GM21619 (cell line): Measurements from ENCODE around the gene PLXNA4.

Experiments used
- ATAC-seq: cut with Tn5 transposase; IDR thresholded peaks from one replicate; pipeline ENCODE4 v1.9.1; 2021; ENCODE audit not compliant: unreplicated experiment

Gene PLXNA4

GRCh38 chr7:132220060-132220459, 356.2 kb downstream of the PLXNA4 start:
- ATAC-seq, result no peak

GRCh38 chr7:132218876-132219275, 357.4 kb downstream of the PLXNA4 start:
- no peak for ATAC-seq

- no peak for ATAC-seq
Observed at GRCh38 chr7:132216847-132217525, 359.3 kb downstream of the PLXNA4 start.

GRCh38 chr7:132214452-132214851, 361.8 kb downstream of the PLXNA4 start:
- ATAC-seq, result no peak

- no peak for ATAC-seq
Observed at GRCh38 chr7:132213583-132213982, 362.7 kb downstream of the PLXNA4 start.

GRCh38 chr7:132211971-132212370, 364.3 kb downstream of the PLXNA4 start:
- ATAC-seq, result no peak

GRCh38 chr7:132210821-132211220, 365.4 kb downstream of the PLXNA4 start:
- no peak for ATAC-seq

GRCh38 chr7:132207782-132208181, 368.5 kb downstream of the PLXNA4 start:
- ATAC-seq, result no peak

- ATAC-seq, result no peak
Observed at GRCh38 chr7:132207211-132207610, 369.1 kb downstream of the PLXNA4 start.

GRCh38 chr7:132206594-132206993, 369.7 kb downstream of the PLXNA4 start:
- ATAC-seq, result no peak

GRCh38 chr7:132205509-132205908, 370.8 kb downstream of the PLXNA4 start:
- ATAC-seq, result no peak

GRCh38 chr7:132203021-132203420, 373.2 kb downstream of the PLXNA4 start:
- ATAC-seq, result no peak

- no peak for ATAC-seq
Observed at GRCh38 chr7:132202541-132202940, 373.7 kb downstream of the PLXNA4 start.

- ATAC-seq, result no peak
Observed at GRCh38 chr7:132200141-132200540, 376.1 kb downstream of the PLXNA4 start.

GRCh38 chr7:132199626-132200025, 376.6 kb downstream of the PLXNA4 start:
- no peak for ATAC-seq

- no peak for ATAC-seq
Observed at GRCh38 chr7:132197772-132198171, 378.5 kb downstream of the PLXNA4 start.

GRCh38 chr7:132193898-132194297, 382.4 kb downstream of the PLXNA4 start:
- no peak for ATAC-seq

- no peak for ATAC-seq
Observed at GRCh38 chr7:132192809-132193208, 383.5 kb downstream of the PLXNA4 start.

- ATAC-seq, result no peak
Observed at GRCh38 chr7:132191418-132191817, 384.9 kb downstream of the PLXNA4 start.

- ATAC-seq, result no peak
Observed at GRCh38 chr7:132190683-132191082, 385.6 kb downstream of the PLXNA4 start.

- no peak for ATAC-seq
Observed at GRCh38 chr7:132189881-132190280, 386.4 kb downstream of the PLXNA4 start.

- no peak for ATAC-seq
Observed at GRCh38 chr7:132187869-132188789, 388.1 kb downstream of the PLXNA4 start.
